HL-60 (cell line): Measurements from ENCODE around the gene PPL.

Source experiments
- GABPA ChIP-seq: IDR thresholded peaks from 2 replicates; pipeline ENCODE4 v1.6.1; 2012; ENCODE audit warnings: low read depth
- POLR2AphosphoS5 ChIP-seq: IDR thresholded peaks from 2 replicates; pipeline ENCODE4 v1.6.1; 2012; ENCODE audit warnings: low read depth
- REST ChIP-seq: IDR thresholded peaks from 2 replicates; pipeline ENCODE4 v1.6.1; 2012; ENCODE audit warnings: low read depth; ENCODE audit not compliant: insufficient replicate concordance
- TF ChIP-seq, protein P1 (sequence below): IDR thresholded peaks from one replicate; pipeline ENCODE4 v1.5.1; 2011; ENCODE audit warnings: low read length, control low read depth, inconsistent platforms; ENCODE audit not compliant: insufficient read depth

GRCh38 chr16:4892361-4893102 lies 44.4 kb downstream of the PPL start:
- TF ChIP-seq, protein P1, sequence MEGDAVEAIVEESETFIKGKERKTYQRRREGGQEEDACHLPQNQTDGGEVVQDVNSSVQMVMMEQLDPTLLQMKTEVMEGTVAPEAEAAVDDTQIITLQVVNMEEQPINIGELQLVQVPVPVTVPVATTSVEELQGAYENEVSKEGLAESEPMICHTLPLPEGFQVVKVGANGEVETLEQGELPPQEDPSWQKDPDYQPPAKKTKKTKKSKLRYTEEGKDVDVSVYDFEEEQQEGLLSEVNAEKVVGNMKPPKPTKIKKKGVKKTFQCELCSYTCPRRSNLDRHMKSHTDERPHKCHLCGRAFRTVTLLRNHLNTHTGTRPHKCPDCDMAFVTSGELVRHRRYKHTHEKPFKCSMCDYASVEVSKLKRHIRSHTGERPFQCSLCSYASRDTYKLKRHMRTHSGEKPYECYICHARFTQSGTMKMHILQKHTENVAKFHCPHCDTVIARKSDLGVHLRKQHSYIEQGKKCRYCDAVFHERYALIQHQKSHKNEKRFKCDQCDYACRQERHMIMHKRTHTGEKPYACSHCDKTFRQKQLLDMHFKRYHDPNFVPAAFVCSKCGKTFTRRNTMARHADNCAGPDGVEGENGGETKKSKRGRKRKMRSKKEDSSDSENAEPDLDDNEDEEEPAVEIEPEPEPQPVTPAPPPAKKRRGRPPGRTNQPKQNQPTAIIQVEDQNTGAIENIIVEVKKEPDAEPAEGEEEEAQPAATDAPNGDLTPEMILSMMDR: no peak
- TF ChIP-seq POLR2AphosphoS5 (no peak), REST (no peak), GABPA (no peak)
